IMR-90 (cell line): ENCODE measurements around the gene IFT25. TPM values are rescaled to one million over a fixed set of nuclear protein-coding genes. Genes with fewer than 3 reads are reported as not detected.

Source experiments
- ATAC-seq: fragments of 200-7000 bp; cut with Tn5 transposase; 2 replicates; pipeline ENCODE4 v1.9.1; 2020; ENCODE audit warnings: low read depth, mild to moderate bottlenecking, moderate library complexity
- BruUV-seq: library from RNA; stranded (reverse); fragments of 400-500 nt; replicated peaks from 2 replicates; lab custom pipeline; 2021; lab: Mats Ljungman, UMichigan
- CTCF ChIA-PET: fragments of 300-600 bp; formaldehyde crosslinking; extraction: SDS; loops from one replicate; lab custom pipeline; 2021; ENCODE audit warnings: antibody characterized with exemption; lab: Yijun Ruan, JAX
- POLR2A ChIA-PET: fragments of 300-600 bp; sonication (Branson Sonifier 250); formaldehyde crosslinking; loops from one replicate; lab custom pipeline; 2022; ENCODE audit warnings: antibody characterized with exemption; ENCODE audit not compliant: unreplicated experiment; lab: Charles Lee
- DNase-seq: peaks from one replicate; pipeline ENCODE4 v3.0.0; 2013
- H2AFZ ChIP-seq: replicated peaks from 2 replicates; pipeline ENCODE3; 2013; ENCODE audit warnings: low read length, mild to moderate bottlenecking; ENCODE audit not compliant: poor library complexity
- H2AK5ac ChIP-seq: 2 replicates; pipeline ENCODE4 v1.6.1; 2013; ENCODE audit warnings: low read depth, low read length, inconsistent platforms
- H2AK9ac ChIP-seq: replicated peaks from 2 replicates; pipeline ENCODE3; 2013; ENCODE audit warnings: mild to moderate bottlenecking, low read depth, low read length, moderate library complexity; ENCODE audit not compliant: poor library complexity
- H2BK120ac ChIP-seq: 2 replicates; pipeline ENCODE4 v1.6.1; 2013; ENCODE audit warnings: low read depth, low read length, inconsistent platforms
- H2BK15ac ChIP-seq: 3 replicates; pipeline ENCODE4 v1.6.1; 2013; ENCODE audit warnings: low read depth, low read length, inconsistent platforms
- H2BK20ac ChIP-seq: 2 replicates; pipeline ENCODE4 v1.6.1; 2013; ENCODE audit warnings: low read depth, mild to moderate bottlenecking, inconsistent platforms, low read length, moderate library complexity
- H2BK5ac ChIP-seq: 2 replicates; pipeline ENCODE4 v1.6.1; 2013; ENCODE audit warnings: mild to moderate bottlenecking, low read depth, low read length, inconsistent platforms; ENCODE audit not compliant: poor library complexity, severe bottlenecking
- H3K14ac ChIP-seq: replicated peaks from 2 replicates; pipeline ENCODE4 v1.6.1; 2013; ENCODE audit warnings: low read depth, low read length, inconsistent platforms
- H3K18ac ChIP-seq: 2 replicates; pipeline ENCODE4 v1.6.1; 2013; ENCODE audit warnings: low read depth, low read length, control low read depth
- H3K23ac ChIP-seq: 2 replicates; pipeline ENCODE4 v1.6.1; 2013; ENCODE audit warnings: low read depth, low read length, inconsistent platforms
- H3K27ac ChIP-seq: 2 replicates; pipeline ENCODE4 v1.5.1; 2013; ENCODE audit warnings: mild to moderate bottlenecking, control low read depth, low read length; ENCODE audit not compliant: insufficient read depth
- H3K27me3 ChIP-seq: 2 replicates; pipeline ENCODE4 v1.6.1; 2013; ENCODE audit warnings: low read length; ENCODE audit not compliant: control insufficient read depth, insufficient read depth
- H3K36me3 ChIP-seq: 2 replicates; pipeline ENCODE4 v1.6.1; 2013; ENCODE audit warnings: low read length, mixed read lengths; ENCODE audit not compliant: control insufficient read depth, insufficient read depth
- H3K4ac ChIP-seq: 2 replicates; pipeline ENCODE4 v1.6.1; 2013; ENCODE audit warnings: low read depth, low read length, inconsistent platforms
- H3K4me1 ChIP-seq: 2 replicates; pipeline ENCODE4 v1.6.1; 2013; ENCODE audit warnings: low read length, mixed read lengths; ENCODE audit not compliant: control insufficient read depth, insufficient read depth
- H3K4me2 ChIP-seq: 2 replicates; pipeline ENCODE4 v1.6.1; 2013; ENCODE audit warnings: low read depth, mild to moderate bottlenecking, control low read depth, low read length, moderate library complexity
- H3K4me3 ChIP-seq: 2 replicates; pipeline ENCODE4 v1.5.1; 2013; ENCODE audit warnings: low read depth, mild to moderate bottlenecking, control low read depth, low read length, moderate library complexity; ENCODE audit not compliant: insufficient read depth
- H3K56ac ChIP-seq: 2 replicates; pipeline ENCODE4 v1.6.1; 2013; ENCODE audit warnings: low read length, inconsistent platforms; ENCODE audit not compliant: insufficient read depth; ENCODE audit errors: extremely low read depth
- H3K79me1 ChIP-seq, 2 experiments: 2 replicates each; pipeline ENCODE4 v1.6.1; 2013; ENCODE audit warnings: low read length in 2 of 2, inconsistent platforms in 1 of 2, low read depth in 1 of 2
- H3K9ac ChIP-seq: 2 replicates; pipeline ENCODE4 v1.6.1; 2013; ENCODE audit warnings: low read depth, low read length, control low read depth
- H3K9me1 ChIP-seq: 2 replicates; pipeline ENCODE4 v1.6.1; 2013; ENCODE audit warnings: low read length, inconsistent platforms; ENCODE audit not compliant: insufficient read depth
- H3K9me3 ChIP-seq: 2 replicates; pipeline ENCODE4 v1.6.1; 2013; ENCODE audit warnings: low read length; ENCODE audit not compliant: control insufficient read depth, insufficient read depth
- H4K20me1 ChIP-seq: 2 replicates; pipeline ENCODE4 v1.6.1; 2013; ENCODE audit warnings: low read length, inconsistent platforms; ENCODE audit not compliant: insufficient read depth
- H4K5ac ChIP-seq: 2 replicates; pipeline ENCODE4 v1.6.1; 2013; ENCODE audit warnings: mild to moderate bottlenecking, low read depth, low read length, control low read depth
- H4K8ac ChIP-seq, 2 experiments: 2 replicates each; pipeline ENCODE4 v1.6.1; 2013; ENCODE audit warnings: low read depth in 2 of 2, low read length in 2 of 2, control low read depth in 1 of 2, inconsistent platforms in 1 of 2
- H4K91ac ChIP-seq: 2 replicates; pipeline ENCODE4 v1.6.1; 2013; ENCODE audit warnings: low read depth, low read length, inconsistent platforms; ENCODE audit not compliant: insufficient read depth
- CEBPB ChIP-seq: IDR thresholded peaks from 2 replicates; pipeline ENCODE4 v1.6.1; 2012; ENCODE audit warnings: low read depth, low read length, improper control_type of control experiment
- NFE2L2 ChIP-seq: fragments of 150-350 bp; IDR thresholded peaks from 2 replicates; pipeline ENCODE4 v1.6.1; 2016; ENCODE audit warnings: low read depth, mild to moderate bottlenecking, low read length
- WGBS, 2 experiments: methylation state at CpG; one replicate each; pipeline versions ENCODE4 v1.1.5 to v1.1.7; 2013; ENCODE audit warnings: missing lambda C conversion rate in 2 of 2; ENCODE audit not compliant: insufficient read length in 1 of 2; ENCODE audit errors: extremely low coverage in 2 of 2; 5-methylcytosine and 5-hydroxymethylcytosine counted together
- dilution Hi-C: fragments of 300-500 bp; cut with HindIII; formaldehyde crosslinking; loops from one replicate; pipeline ENCODE4 v1.14.3; 2018; ENCODE audit warnings: low sequenced_read_pairs; ENCODE audit not compliant: unreplicated experiment
- in situ Hi-C: fragments of 300-500 bp; cut with MboI; formaldehyde crosslinking; loops from 3 replicates; pipeline ENCODE4 v1.14.3; 2019; ENCODE audit warnings: low sequenced_read_pairs, inconsistent platforms, mixed read lengths
- intact Hi-C: fragments of 100-400 bp; cut with micrococcal nuclease; formaldehyde crosslinking; loops from 2 replicates; pipeline ENCODE4 v1.10.0; 2022
- polyA plus RNA-seq, 3 experiments: library from polyadenylated mRNA; depleted of rRNA; stranded (reverse); fragments of >200 nt; gene quantifications; 2 replicates each; pipeline ENCODE4 v1.2.3, GENCODE V29; 2012; ENCODE audit warnings: low replicate concordance in 1 of 3
- total RNA-seq: library from RNA; depleted of rRNA; stranded (reverse); fragments of >200 nt; gene quantifications from 2 replicates; pipeline ENCODE4 v1.2.3, GENCODE V29; 2012

Gene IFT25
- total and polyA plus RNA-seq, 2 of the 4 experiments (the other 2 are of a cell fraction), result 9.1 to 38.0 TPM

- no peak for TF ChIP-seq CEBPB
- no peak for TF ChIP-seq NFE2L2
- no peaks in the 10 kb centered on the region for H3K36me3 ChIP-seq
- H3K9ac ChIP-seq, result no peak overlapping the region
- 0 out of 2 replicates have a peak overlapping the region, but pooled peaks have one; percentile 6 for H3K4ac ChIP-seq
- dilution Hi-C loops, result no loop called here
- in situ Hi-C loops, result no loop called here
- no CpG with 5 or more reads among the region's 5 CpGs for WGBS, 2 experiments
- H4K8ac ChIP-seq, result no peak overlapping the region
- no peak for DNase-seq
- H2BK120ac ChIP-seq, result no peak overlapping the region
- no peak for ATAC-seq
- intact Hi-C loops, result no loop called here
- peaks cover 14% of the 10 kb centered on the region; the same call in 1 of the 2 replicates for H3K9me1 ChIP-seq
- no peaks in the 10 kb centered on the region for H3K9me3 ChIP-seq
- no peak overlapping the region for H3K4me2 ChIP-seq
- H3K18ac ChIP-seq, result no peak overlapping the region
- POLR2A ChIA-PET, result no interaction called here
- no peaks in the 10 kb centered on the region for H3K27me3 ChIP-seq
- no peak overlapping the region for H2AK5ac ChIP-seq
- no peak overlapping the region for H2BK5ac ChIP-seq
- H2AFZ ChIP-seq, result no peak overlapping the region
- H3K23ac ChIP-seq, result no peak overlapping the region
- H3K56ac ChIP-seq, result no peak overlapping the region
- H2BK15ac ChIP-seq, result no peak overlapping the region
- no peak overlapping the region for H3K14ac ChIP-seq
- BruUV-seq, result no TSS peak
- peaks cover 8% of the 10 kb centered on the region; the same call in 1 of the 2 replicates for H4K20me1 ChIP-seq
- H2AK9ac ChIP-seq, result no peak overlapping the region
- no peak overlapping the region for H4K5ac ChIP-seq
- no peak overlapping the region for H4K91ac ChIP-seq
- H3K27ac ChIP-seq, result no peak overlapping the region
- H3K4me3 ChIP-seq, result no peak overlapping the region
- CTCF ChIA-PET, result no interaction called here
- H3K4me1 ChIP-seq, result peaks cover 12% of the 10 kb centered on the region
- H3K79me1 ChIP-seq, result peaks cover 5 to 9% of the 10 kb centered on the region in 2 experiments
- H2BK20ac ChIP-seq, result no peak overlapping the region
Measured at GRCh38 chr1:53892911-53893310, 52.6 kb downstream of the IFT25 start.
